Measurements from ENCODE around the gene SEMA3G. TPM values are rescaled to one million over a fixed set of nuclear protein-coding genes. Genes with fewer than 3 reads are reported as not detected.

Gene SEMA3G
- total RNA-seq, 1 experiment from 2014 or later = 1.6 TPM

GRCh38 chr3:52479037-52479876 lies 34.4 kb upstream of the SEMA3G start:
- Mint-ChIP-seq H3K4me3 (no peak overlapping the region), H3K27me3 (ENCODE audit: low read depth) (no peaks in the 10 kb centered on the region), H3K36me3 (peaks cover 63% of the 10 kb centered on the region), H3K4me1 (no peaks in the 10 kb centered on the region), H3K27ac (no peak overlapping the region), H3K9me3 (no peaks in the 10 kb centered on the region)
- ChIA-PET POLR2A (no interaction called here), CTCF (interaction anchor here (1.2 kb wide), 1 partner anchor 8 kb away, joined by 4 read pairs; no protein-coding TSS in a partner anchor)
- ATAC-seq (no peak), DNase-seq (ENCODE audit: low spot score) (no peak)
- TF ChIP-seq, protein P1, sequence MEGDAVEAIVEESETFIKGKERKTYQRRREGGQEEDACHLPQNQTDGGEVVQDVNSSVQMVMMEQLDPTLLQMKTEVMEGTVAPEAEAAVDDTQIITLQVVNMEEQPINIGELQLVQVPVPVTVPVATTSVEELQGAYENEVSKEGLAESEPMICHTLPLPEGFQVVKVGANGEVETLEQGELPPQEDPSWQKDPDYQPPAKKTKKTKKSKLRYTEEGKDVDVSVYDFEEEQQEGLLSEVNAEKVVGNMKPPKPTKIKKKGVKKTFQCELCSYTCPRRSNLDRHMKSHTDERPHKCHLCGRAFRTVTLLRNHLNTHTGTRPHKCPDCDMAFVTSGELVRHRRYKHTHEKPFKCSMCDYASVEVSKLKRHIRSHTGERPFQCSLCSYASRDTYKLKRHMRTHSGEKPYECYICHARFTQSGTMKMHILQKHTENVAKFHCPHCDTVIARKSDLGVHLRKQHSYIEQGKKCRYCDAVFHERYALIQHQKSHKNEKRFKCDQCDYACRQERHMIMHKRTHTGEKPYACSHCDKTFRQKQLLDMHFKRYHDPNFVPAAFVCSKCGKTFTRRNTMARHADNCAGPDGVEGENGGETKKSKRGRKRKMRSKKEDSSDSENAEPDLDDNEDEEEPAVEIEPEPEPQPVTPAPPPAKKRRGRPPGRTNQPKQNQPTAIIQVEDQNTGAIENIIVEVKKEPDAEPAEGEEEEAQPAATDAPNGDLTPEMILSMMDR (IDR thresholded peaks at IDR 0.05) = no peak
- TF ChIP-seq OVOL2 (CRISPR knock-in tag; IDR thresholded peaks at IDR 0.05; ENCODE audit: borderline replicate concordance) (no peak), PREB (CRISPR knock-in tag; IDR thresholded peaks at IDR 0.05; ENCODE audit: borderline replicate concordance) (no peak), MAX (CRISPR knock-in tag; IDR thresholded peaks at IDR 0.05) (no peak), ZBTB21 (CRISPR knock-in tag; IDR thresholded peaks at IDR 0.05; ENCODE audit: borderline replicate concordance) (no peak), SMAD4 (CRISPR knock-in tag; IDR thresholded peaks at IDR 0.05) (no peak), NR3C1 (CRISPR knock-in tag; conservative IDR thresholded peaks at IDR 0.05; ENCODE audit: low read depth) (no peak), PRRX2 (CRISPR knock-in tag; IDR thresholded peaks at IDR 0.05) (no peak), ATF6 (CRISPR knock-in tag; IDR thresholded peaks at IDR 0.05) (no peak), MYBL2 (CRISPR knock-in tag; IDR thresholded peaks at IDR 0.05) (no peak), ZNF425 (CRISPR knock-in tag; conservative IDR thresholded peaks at IDR 0.05) (no peak)
- TF ChIP-seq, protein P2, sequence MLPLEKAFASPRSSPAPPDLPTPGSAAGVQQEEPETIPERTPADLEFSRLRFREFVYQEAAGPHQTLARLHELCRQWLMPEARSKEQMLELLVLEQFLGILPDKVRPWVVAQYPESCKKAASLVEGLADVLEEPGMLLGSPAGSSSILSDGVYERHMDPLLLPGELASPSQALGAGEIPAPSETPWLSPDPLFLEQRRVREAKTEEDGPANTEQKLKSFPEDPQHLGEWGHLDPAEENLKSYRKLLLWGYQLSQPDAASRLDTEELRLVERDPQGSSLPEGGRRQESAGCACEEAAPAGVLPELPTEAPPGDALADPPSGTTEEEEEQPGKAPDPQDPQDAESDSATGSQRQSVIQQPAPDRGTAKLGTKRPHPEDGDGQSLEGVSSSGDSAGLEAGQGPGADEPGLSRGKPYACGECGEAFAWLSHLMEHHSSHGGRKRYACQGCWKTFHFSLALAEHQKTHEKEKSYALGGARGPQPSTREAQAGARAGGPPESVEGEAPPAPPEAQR (CRISPR knock-in tag; IDR thresholded peaks at IDR 0.05) = no peak
- TF ChIP-seq, protein P3, sequence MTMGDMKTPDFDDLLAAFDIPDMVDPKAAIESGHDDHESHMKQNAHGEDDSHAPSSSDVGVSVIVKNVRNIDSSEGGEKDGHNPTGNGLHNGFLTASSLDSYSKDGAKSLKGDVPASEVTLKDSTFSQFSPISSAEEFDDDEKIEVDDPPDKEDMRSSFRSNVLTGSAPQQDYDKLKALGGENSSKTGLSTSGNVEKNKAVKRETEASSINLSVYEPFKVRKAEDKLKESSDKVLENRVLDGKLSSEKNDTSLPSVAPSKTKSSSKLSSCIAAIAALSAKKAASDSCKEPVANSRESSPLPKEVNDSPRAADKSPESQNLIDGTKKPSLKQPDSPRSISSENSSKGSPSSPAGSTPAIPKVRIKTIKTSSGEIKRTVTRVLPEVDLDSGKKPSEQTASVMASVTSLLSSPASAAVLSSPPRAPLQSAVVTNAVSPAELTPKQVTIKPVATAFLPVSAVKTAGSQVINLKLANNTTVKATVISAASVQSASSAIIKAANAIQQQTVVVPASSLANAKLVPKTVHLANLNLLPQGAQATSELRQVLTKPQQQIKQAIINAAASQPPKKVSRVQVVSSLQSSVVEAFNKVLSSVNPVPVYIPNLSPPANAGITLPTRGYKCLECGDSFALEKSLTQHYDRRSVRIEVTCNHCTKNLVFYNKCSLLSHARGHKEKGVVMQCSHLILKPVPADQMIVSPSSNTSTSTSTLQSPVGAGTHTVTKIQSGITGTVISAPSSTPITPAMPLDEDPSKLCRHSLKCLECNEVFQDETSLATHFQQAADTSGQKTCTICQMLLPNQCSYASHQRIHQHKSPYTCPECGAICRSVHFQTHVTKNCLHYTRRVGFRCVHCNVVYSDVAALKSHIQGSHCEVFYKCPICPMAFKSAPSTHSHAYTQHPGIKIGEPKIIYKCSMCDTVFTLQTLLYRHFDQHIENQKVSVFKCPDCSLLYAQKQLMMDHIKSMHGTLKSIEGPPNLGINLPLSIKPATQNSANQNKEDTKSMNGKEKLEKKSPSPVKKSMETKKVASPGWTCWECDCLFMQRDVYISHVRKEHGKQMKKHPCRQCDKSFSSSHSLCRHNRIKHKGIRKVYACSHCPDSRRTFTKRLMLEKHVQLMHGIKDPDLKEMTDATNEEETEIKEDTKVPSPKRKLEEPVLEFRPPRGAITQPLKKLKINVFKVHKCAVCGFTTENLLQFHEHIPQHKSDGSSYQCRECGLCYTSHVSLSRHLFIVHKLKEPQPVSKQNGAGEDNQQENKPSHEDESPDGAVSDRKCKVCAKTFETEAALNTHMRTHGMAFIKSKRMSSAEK (CRISPR knock-in tag; IDR thresholded peaks at IDR 0.05; ENCODE audit: borderline replicate concordance) = no peak
